Endodermal cell (in vitro differentiated cells): ENCODE data around the gene ARFGEF2. TPM values are rescaled to one million over a fixed set of nuclear protein-coding genes. Genes with fewer than 3 reads are reported as not detected.
A peak's percentile ranks its signal among the peaks of the same experiment; 100 is the strongest.
"Not testable (repeated sequence)": the region's sequence is repeated elsewhere in the genome, so short reads cannot be mapped to it uniquely, and the experiment has no call there.

Experiments used
- DNase-seq: peaks from one replicate; pipeline ENCODE4 v3.0.0-alpha.2; 2017
- H3K27ac ChIP-seq: 2 replicates; pipeline ENCODE4 v1.5.1; 2013; ENCODE audit warnings: mild to moderate bottlenecking, low read depth, low read length, moderate library complexity
- H3K27me3 ChIP-seq: 2 replicates; pipeline ENCODE4 v1.6.1; 2013; ENCODE audit warnings: mild to moderate bottlenecking, low read length, moderate library complexity; ENCODE audit not compliant: insufficient read depth, control insufficient read depth, poor library complexity, severe bottlenecking
- H3K36me3 ChIP-seq: 2 replicates; pipeline ENCODE4 v1.7.0; 2013; ENCODE audit warnings: mild to moderate bottlenecking, low read length, moderate library complexity; ENCODE audit not compliant: control insufficient read depth, insufficient read depth
- H3K4me1 ChIP-seq: one replicate; pipeline ENCODE4 v1.7.0; 2013; ENCODE audit warnings: low read length; ENCODE audit not compliant: control insufficient read depth, insufficient read depth
- H3K4me3 ChIP-seq: 2 replicates; pipeline ENCODE4 v1.5.1; 2013; ENCODE audit warnings: mild to moderate bottlenecking, low read length, moderate library complexity
- H3K9ac ChIP-seq: 2 replicates; pipeline ENCODE4 v1.6.1; 2013; ENCODE audit warnings: mild to moderate bottlenecking, low read length, moderate library complexity; ENCODE audit not compliant: poor library complexity, severe bottlenecking; ENCODE audit errors: extremely low read depth
- H3K9me3 ChIP-seq: 2 replicates; pipeline ENCODE4 v1.6.1; 2013; ENCODE audit warnings: mild to moderate bottlenecking, low read length, moderate library complexity; ENCODE audit not compliant: control insufficient read depth
- H3K27ac Mint-ChIP-seq: 2 replicates; pipeline ENCODE4 v1.8.0; 2020; ENCODE audit warnings: mixed read lengths
- H3K27me3 Mint-ChIP-seq: 2 replicates; pipeline ENCODE4 v1.8.0; 2021; ENCODE audit warnings: mild to moderate bottlenecking, mixed read lengths; ENCODE audit not compliant: insufficient read depth
- H3K36me3 Mint-ChIP-seq: 2 replicates; pipeline ENCODE4 v1.8.0; 2020; ENCODE audit warnings: low read depth, mixed read lengths
- H3K4me1 Mint-ChIP-seq: 2 replicates; pipeline ENCODE4 v1.8.0; 2020; ENCODE audit warnings: mixed read lengths
- H3K4me3 Mint-ChIP-seq: 2 replicates; pipeline ENCODE4 v1.8.0; 2020; ENCODE audit warnings: mild to moderate bottlenecking, moderate library complexity, mixed read lengths
- H3K9me3 Mint-ChIP-seq: 2 replicates; pipeline ENCODE4 v1.8.0; 2020; ENCODE audit warnings: mild to moderate bottlenecking, mixed read lengths
- WGBS, 2 experiments: methylation state at CpG; one replicate each; pipeline versions ENCODE4 v1.1.5 to v1.1.7; 2013; ENCODE audit warnings: missing lambda C conversion rate in 2 of 2, mixed read lengths in 1 of 2; ENCODE audit not compliant: insufficient coverage in 1 of 2, insufficient read length in 1 of 2; 5-methylcytosine and 5-hydroxymethylcytosine counted together
- total RNA-seq, 2 donors: library from RNA; stranded (reverse); fragmentation: NEBNext Ultra II Directional in 1 of 2; extraction: Animal tissue kit (Norgen Biotek cat#: 25700) in 1 of 2; gene quantifications; 2 replicates in 1 of 2; 3 replicates in 1 of 2; pipeline ENCODE4 v1.2.1, GENCODE V29; 2021
- TF ChIP-seq, protein P1 (sequence below): fragments of 200-600 bp; sonication (generic); conservative IDR thresholded peaks from 2 replicates; pipeline ENCODE4 v1.5.0; 2021; ENCODE audit warnings: antibody characterized with exemption, mild to moderate bottlenecking

Gene ARFGEF2
- total RNA-seq, 2 donors from 2014 or later: 23.6 to 29.4 TPM

DNA sequence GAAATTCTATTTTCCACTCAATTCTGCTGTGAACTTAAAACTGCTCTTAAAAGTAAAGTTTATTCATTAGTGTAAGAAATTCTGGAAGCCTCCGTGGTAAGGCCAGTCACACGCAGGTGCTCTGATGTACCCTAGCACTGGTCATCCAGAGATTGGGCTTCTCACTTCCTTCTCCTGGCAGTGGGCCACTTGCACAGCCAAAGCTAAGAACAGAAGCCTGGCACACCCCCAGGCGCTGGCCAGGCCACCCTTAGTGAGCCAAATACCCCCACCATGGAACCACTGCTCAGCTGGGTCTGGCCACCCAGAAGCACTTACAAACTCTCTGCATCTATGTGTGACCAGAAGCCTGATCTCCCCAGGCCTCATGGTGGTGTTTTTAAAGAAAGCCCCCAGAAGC lies 35.3 kb upstream of the ARFGEF2 start:
- no peaks in the 10 kb centered on the region for H3K36me3 ChIP-seq
- no peak overlapping the region for H3K9ac ChIP-seq
- WGBS, 2 experiments: 91% methylated on average over 3 of the region's 3 CpGs; no CpG with 5 or more reads in 1 of the 2 experiments
- no peak overlapping the region for H3K4me3 Mint-ChIP-seq
- H3K9me3 ChIP-seq: no peaks in the 10 kb centered on the region
- no peak overlapping the region for H3K27ac ChIP-seq
- TF ChIP-seq, protein P1, sequence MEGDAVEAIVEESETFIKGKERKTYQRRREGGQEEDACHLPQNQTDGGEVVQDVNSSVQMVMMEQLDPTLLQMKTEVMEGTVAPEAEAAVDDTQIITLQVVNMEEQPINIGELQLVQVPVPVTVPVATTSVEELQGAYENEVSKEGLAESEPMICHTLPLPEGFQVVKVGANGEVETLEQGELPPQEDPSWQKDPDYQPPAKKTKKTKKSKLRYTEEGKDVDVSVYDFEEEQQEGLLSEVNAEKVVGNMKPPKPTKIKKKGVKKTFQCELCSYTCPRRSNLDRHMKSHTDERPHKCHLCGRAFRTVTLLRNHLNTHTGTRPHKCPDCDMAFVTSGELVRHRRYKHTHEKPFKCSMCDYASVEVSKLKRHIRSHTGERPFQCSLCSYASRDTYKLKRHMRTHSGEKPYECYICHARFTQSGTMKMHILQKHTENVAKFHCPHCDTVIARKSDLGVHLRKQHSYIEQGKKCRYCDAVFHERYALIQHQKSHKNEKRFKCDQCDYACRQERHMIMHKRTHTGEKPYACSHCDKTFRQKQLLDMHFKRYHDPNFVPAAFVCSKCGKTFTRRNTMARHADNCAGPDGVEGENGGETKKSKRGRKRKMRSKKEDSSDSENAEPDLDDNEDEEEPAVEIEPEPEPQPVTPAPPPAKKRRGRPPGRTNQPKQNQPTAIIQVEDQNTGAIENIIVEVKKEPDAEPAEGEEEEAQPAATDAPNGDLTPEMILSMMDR: no peak
- H3K27me3 ChIP-seq: no peaks in the 10 kb centered on the region
- peaks cover 15% of the 10 kb centered on the region for H3K27me3 Mint-ChIP-seq
- no peak overlapping the region for H3K27ac Mint-ChIP-seq
- peak; percentile 20 for DNase-seq
- H3K36me3 Mint-ChIP-seq: no peaks in the 10 kb centered on the region
- H3K4me1 Mint-ChIP-seq: no peaks in the 10 kb centered on the region
- no peak overlapping the region for H3K4me3 ChIP-seq
- H3K4me1 ChIP-seq: no peaks in the 10 kb centered on the region
- no peaks in the 10 kb centered on the region for H3K9me3 Mint-ChIP-seq

DNA sequence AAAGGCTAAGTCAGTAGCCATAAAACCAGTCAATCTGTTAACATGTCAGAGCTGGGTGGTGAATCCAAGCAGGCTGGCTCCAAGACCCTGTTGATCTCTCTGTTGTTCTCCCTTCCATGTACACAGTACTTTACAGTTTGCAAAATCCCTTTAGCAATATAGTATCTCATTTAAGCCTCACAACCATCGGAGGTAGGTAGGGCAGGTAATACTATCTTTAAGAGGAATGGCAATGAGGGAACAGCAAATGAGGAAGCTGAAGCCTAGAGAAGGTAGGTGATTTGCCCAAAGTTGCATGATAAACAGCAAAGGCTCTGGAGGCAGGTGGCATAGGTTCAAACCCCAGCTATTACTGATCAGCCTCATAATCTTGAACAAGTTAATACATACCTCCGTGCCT lies 34.7 kb upstream of the ARFGEF2 start:
- Histone ChIP-seq H3K4me3 (no peak overlapping the region), H3K36me3 (no peaks in the 10 kb centered on the region), H3K9ac (no peak overlapping the region), H3K4me1 (no peaks in the 10 kb centered on the region), H3K9me3 (no peaks in the 10 kb centered on the region), H3K27me3 (no peaks in the 10 kb centered on the region), H3K27ac (no peak overlapping the region)
- TF ChIP-seq, protein P1: no peak
- Mint-ChIP-seq H3K9me3 (no peaks in the 10 kb centered on the region), H3K27ac (no peak overlapping the region), H3K27me3 (peaks cover 21% of the 10 kb centered on the region), H3K4me3 (no peak overlapping the region), H3K4me1 (no peaks in the 10 kb centered on the region), H3K36me3 (no peaks in the 10 kb centered on the region)
- DNase-seq: no peak
- 90% methylated on average over 2 of the region's 2 CpGs; no CpG with 5 or more reads in 1 of the 2 experiments for WGBS, 2 experiments

DNA sequence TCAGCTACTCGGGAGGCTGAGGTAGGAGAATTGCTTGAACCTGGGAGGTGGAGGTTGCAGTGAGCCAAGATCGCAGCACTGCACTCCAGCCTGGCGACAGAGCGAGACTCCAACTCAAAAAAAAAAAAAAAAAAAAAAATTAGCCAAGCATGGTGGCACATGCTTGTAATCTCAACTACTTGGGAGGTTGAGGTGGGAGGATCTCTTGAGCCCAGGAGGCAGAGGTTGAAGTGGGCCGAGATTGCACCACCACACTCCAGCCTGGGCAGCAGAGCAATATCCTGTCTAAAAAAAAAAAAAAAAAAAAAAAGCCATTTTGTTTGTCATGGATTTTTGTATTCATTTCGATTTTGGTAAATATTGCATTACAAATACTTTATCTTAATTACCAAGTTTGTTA lies 33.0 kb upstream of the ARFGEF2 start:
- H3K9me3 Mint-ChIP-seq, H3K4me1 ChIP-seq, H3K9ac ChIP-seq, H3K27ac ChIP-seq, H3K4me1 Mint-ChIP-seq, H3K4me3 ChIP-seq, H3K9me3 ChIP-seq, DNase-seq, H3K36me3 ChIP-seq, H3K27me3 ChIP-seq, H3K4me3 Mint-ChIP-seq, H3K36me3 Mint-ChIP-seq, H3K27ac Mint-ChIP-seq: not testable (repeated sequence)
- peaks cover 34% of the 10 kb centered on the region for H3K27me3 Mint-ChIP-seq
- 80 to 94% methylated on average over 2 to 3 of the region's 6 CpGs for WGBS, 2 experiments

DNA sequence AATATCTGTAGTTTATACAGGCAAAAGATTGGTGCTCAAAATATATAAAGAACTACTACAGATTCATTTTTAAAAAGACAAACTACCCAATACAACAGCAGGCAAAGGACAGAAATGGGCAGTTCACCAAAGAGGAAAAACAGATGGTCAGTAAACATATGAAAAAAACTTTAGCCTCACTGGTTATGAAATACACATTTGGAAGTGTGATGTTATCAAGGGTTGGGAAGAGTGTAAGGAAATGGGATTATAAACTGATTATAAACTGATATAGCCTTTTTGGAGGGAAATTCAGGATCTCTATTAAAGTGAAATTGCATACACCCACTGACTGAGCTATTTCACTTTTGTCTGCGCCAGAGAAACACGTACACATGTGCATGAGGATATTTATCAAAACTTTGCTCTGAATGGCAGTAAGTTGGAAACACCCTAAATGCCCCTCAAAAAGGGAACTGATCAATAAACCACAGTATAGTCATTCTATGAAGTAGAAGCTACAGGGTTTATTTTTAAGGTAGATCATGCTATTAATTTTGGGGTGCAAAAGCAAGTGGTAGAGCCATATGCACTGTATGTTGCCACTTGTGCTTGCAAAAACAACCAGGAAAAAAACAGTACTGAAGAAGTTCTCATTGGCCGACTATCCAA lies 32.2 kb upstream of the ARFGEF2 start:
- H3K27ac ChIP-seq: no peak overlapping the region
- no peak overlapping the region for H3K4me3 ChIP-seq
- Mint-ChIP-seq H3K36me3 (no peaks in the 10 kb centered on the region), H3K9me3 (no peaks in the 10 kb centered on the region), H3K27me3 (peaks cover 36% of the 10 kb centered on the region), H3K4me3 (no peak overlapping the region), H3K4me1 (no peaks in the 10 kb centered on the region), H3K27ac (no peak overlapping the region)
- no peak for DNase-seq
- 92 to 97% methylated on average over 3 of the region's 3 CpGs for WGBS, 2 experiments
- no peaks in the 10 kb centered on the region for H3K9me3 ChIP-seq
- TF ChIP-seq, protein P1: no peak
- H3K9ac ChIP-seq: no peak overlapping the region
- no peaks in the 10 kb centered on the region for H3K4me1 ChIP-seq
- no peaks in the 10 kb centered on the region for H3K36me3 ChIP-seq
- H3K27me3 ChIP-seq: peaks cover 10% of the 10 kb centered on the region
